ENCODE results near the gene CSRP2. TPM values are rescaled to one million over a fixed set of nuclear protein-coding genes. Genes with fewer than 3 reads are reported as not detected.

Gene CSRP2
- total and polyA plus RNA-seq, 9 donors: 7.8 to 64.5 (median 16.6) TPM

GRCh38 chr12:76921891-76922664 lies 43.3 kb upstream of the CSRP2 start:
- WGBS, 3 donors: 76 to 85% (median 80%) methylated on average over 6 of the region's 6 CpGs
- H3K27me3 ChIP-seq: no peaks in the 10 kb centered on the region
- intact Hi-C loops (cut with DNase I): no loop called here
- no peaks in the 10 kb centered on the region for H3K4me1 ChIP-seq (ENCODE audit: insufficient read depth)
- no peak overlapping the region for H3K27ac ChIP-seq
- H3K36me3 ChIP-seq: no peaks in the 10 kb centered on the region
- H3K4me3 ChIP-seq: no peak overlapping the region
- TF ChIP-seq CTCF (IDR thresholded peaks at IDR 0.05) (no peak), POLR2A (IDR thresholded peaks at IDR 0.05) (no peak), EP300 (IDR thresholded peaks at IDR 0.05) (no peak)
- no peak for DNase-seq
- no peaks in the 10 kb centered on the region for H3K9me3 ChIP-seq

GRCh38 chr12:76921100-76921471 lies 42.3 kb upstream of the CSRP2 start:
- TF ChIP-seq EP300 (IDR thresholded peaks at IDR 0.05) (no peak), CTCF (IDR thresholded peaks at IDR 0.05) (no peak), POLR2A (IDR thresholded peaks at IDR 0.05) (no peak)
- H3K27ac ChIP-seq: no peak overlapping the region
- H3K36me3 ChIP-seq: no peaks in the 10 kb centered on the region
- 49 to 61% (median 54%) methylated on average over 2 of the region's 2 CpGs for WGBS, 3 donors
- no peak overlapping the region for H3K4me3 ChIP-seq
- no peak for DNase-seq
- intact Hi-C loops (cut with DNase I): no loop called here
- H3K4me1 ChIP-seq (ENCODE audit: insufficient read depth): no peaks in the 10 kb centered on the region
- H3K27me3 ChIP-seq: no peaks in the 10 kb centered on the region
- H3K9me3 ChIP-seq: no peaks in the 10 kb centered on the region

- TF ChIP-seq POLR2A (IDR thresholded peaks at IDR 0.05) (no peak), CTCF (IDR thresholded peaks at IDR 0.05) (no peak), EP300 (IDR thresholded peaks at IDR 0.05) (no peak)
- no peaks in the 10 kb centered on the region for H3K4me1 ChIP-seq (ENCODE audit: insufficient read depth)
- no peaks in the 10 kb centered on the region for H3K9me3 ChIP-seq
- intact Hi-C loops (cut with DNase I): no loop called here
- no peaks in the 10 kb centered on the region for H3K27me3 ChIP-seq
- WGBS, 3 donors: 87 to 90% (median 87%) methylated on average over 9 of the region's 9 CpGs
- no peak overlapping the region for H3K4me3 ChIP-seq
- H3K27ac ChIP-seq: no peak overlapping the region
- no peak for DNase-seq
- H3K36me3 ChIP-seq: no peaks in the 10 kb centered on the region
These were observed 41.6 kb upstream of the CSRP2 start for GRCh38 chr12:76920172-76921099.

- Histone ChIP-seq H3K27ac (no peak overlapping the region), H3K4me1 (ENCODE audit: insufficient read depth) (peaks cover under 1% of the 10 kb centered on the region), H3K27me3 (no peaks in the 10 kb centered on the region), H3K4me3 (no peak overlapping the region), H3K36me3 (no peaks in the 10 kb centered on the region), H3K9me3 (no peaks in the 10 kb centered on the region)
- intact Hi-C loops (cut with DNase I): no loop called here
- no peak for DNase-seq
- TF ChIP-seq POLR2A (IDR thresholded peaks at IDR 0.05) (no peak), CTCF (IDR thresholded peaks at IDR 0.05) (no peak), EP300 (IDR thresholded peaks at IDR 0.05) (no peak)
- 85 to 89% (median 87%) methylated on average over 9 of the region's 9 CpGs for WGBS, 3 donors
These were observed 40.8 kb upstream of the CSRP2 start for GRCh38 chr12:76919383-76920171.
